Activated naive CD8-positive, alpha-beta T cell treated with anti-CD3 and anti-CD28 coated beads, Interleukin-2, amount 50 U/mL, for 16 hours (primary cell): ENCODE measurements around the gene POFUT2.

Source experiments
- DNase-seq: peaks from one replicate; pipeline ENCODE4 v3.0.0-alpha.2; 2020; ENCODE audit warnings: low read depth, low spot score

Gene POFUT2

GRCh38 chr21:45263534-45263933 lies 24.2 kb downstream of the POFUT2 start:
- no peak for DNase-seq

- no peak for DNase-seq
These were observed 25.1 kb downstream of the POFUT2 start for GRCh38 chr21:45262616-45263015.

GRCh38 chr21:45262041-45262581 lies 25.6 kb downstream of the POFUT2 start:
- DNase-seq, result no peak

DNA sequence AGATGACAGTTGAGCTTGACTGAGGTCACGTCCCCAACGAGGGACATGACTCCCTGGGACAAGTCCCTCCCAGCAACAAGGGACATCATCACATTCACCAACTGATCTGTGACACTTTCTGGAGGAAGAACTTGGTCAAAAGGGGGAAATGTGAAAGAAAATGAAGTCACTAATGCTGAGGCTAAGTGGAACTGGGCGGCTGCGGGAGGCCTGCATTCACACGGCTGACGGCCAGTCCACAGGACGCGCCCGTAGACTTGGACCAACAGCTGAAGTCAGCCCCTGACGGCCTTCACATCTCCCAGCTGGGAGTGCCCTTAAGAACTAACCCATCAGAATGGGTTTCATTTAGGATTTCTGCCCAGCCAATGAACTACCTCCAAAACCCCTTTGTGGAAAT lies 26.6 kb downstream of the POFUT2 start:
- DNase-seq, result no peak

GRCh38 chr21:45260191-45260825 lies 27.4 kb downstream of the POFUT2 start:
- DNase-seq, result no peak

GRCh38 chr21:45259206-45259840 lies 28.4 kb downstream of the POFUT2 start:
- no peak for DNase-seq

DNA sequence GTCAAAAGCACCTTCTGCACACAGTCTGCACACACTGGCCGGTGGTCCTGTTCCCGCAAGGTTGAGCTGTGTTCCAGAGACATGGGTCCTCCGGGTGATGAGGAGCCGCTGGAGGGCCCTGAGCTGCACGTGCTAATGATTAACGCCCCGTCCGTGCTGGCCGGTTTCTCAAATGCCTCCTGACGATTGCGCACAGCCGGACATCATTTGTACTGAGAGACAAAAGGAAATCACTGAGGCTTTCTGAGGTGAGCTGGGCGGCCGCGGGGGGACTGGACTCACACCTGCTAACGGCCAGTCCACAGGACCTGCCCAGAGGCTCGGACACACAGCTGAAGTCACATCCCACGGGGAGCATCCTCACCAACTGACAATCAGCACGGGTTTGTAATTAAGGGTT lies 29.2 kb downstream of the POFUT2 start:
- no peak for DNase-seq

DNA sequence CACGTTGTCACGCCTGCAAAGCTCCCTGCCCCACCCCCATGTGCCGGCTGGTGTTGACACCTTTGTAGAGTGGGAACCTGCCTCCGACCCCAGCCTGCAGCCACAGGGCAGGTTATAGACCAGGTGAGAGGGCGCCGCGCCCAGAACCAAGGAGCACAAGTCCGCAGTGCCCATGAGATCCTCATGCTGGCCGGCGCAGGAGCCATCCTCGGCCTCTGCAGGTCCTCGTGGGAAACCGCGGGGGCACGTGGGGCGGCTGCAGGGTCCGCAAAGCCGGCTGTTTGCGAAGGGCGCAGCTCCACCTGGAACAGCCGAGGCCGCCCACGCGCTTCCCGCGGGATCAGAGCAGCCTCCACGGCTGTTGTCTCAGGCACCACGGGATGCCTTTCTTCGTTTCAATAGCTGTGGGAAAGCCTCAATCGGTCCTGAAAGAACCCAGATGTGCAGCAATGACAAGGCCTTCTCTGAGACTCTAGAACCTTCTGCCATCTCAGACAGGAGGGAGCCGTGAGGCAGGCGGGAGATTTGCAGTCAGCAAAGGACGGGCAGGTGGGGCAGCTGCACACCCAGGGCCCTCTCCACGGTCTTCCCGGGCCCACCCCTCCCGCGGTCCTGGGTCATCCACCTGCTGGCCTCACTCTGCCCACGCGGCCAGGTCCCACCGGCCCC lies 29.9 kb downstream of the POFUT2 start:
- DNase-seq, result no peak

DNA sequence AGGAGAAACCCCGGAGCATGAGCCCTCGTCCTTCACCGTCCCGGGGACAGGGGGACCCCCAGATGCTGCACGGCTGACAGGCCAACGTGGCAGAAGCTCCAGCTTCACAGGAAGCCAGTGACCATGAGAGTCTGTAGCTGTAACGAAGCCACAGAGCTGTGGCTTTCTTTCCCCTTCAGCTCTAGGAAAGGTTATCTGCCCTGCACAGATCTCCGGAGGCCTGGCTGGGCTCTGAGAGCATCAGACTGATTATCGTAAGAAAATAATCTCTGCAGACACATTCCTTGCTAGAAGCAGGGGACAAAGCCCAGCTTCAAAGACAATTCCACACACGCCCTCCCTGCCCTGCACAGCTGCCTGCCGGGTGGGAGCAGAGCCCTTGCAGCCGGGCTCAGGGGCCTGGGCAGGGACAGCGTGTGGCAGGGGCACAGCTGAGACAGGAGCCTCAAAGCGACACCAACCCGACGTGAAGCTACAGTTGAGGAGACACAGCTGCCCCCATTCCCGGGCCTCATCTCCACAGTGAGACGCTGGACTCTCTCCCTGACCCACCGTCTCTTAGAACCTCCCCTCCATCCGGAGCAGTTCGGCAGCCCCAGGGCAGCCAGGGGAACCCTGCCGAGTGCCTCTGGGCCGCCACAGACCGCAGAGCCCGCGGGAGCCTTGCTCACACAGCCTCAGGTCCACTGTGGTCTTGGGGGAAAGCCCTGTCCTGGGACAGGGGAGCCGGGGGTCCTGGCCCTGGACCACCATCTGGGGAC lies 30.6 kb downstream of the POFUT2 start:
- DNase-seq, result no peak

DNA sequence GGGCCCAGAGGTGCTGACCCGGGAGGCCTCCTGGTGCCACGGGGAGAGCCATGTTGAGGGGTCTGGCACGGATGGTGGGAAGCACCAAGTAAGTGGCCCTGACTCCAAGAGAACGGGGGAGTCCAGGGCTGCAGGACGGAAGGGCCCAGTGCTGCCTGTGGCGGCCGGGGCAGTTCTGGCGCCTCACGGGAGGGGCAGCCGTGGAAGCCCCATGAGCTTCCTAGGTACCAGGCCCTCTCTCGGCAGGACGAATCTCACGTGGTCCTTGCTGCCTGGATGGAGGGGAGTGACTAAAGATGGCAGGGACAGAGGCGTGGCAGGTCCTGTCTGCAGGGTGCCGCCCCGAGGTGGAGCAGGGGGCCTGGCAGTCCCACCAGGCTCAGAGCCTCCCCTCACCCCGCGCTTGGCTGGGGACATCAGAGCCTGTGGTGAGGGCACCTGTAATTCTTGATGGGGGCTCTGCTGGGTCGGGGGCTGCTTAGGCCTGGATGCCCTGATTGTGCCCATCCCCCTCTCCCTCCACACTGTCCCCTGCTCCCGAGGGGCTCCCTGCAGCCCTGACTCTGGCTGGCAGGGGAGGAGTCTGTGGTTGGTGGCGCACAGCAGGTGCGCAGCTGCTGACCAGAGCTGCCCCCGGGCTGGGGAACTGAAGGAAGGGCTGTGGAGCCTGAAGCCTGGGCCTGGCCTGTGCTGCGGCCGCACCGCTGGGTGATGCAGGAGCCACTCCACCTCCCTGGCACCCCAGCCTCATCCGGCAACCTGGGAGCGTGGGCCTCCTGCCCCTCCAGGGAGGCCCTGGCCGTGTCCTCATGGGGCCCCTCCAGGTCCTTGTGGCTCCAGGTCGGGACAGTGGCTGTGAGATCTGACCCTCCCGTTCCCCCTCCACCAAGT lies 31.4 kb downstream of the POFUT2 start:
- DNase-seq, result no peak

- no peak for DNase-seq
These were observed 32.2 kb downstream of the POFUT2 start for GRCh38 chr21:45255381-45256020.

DNA sequence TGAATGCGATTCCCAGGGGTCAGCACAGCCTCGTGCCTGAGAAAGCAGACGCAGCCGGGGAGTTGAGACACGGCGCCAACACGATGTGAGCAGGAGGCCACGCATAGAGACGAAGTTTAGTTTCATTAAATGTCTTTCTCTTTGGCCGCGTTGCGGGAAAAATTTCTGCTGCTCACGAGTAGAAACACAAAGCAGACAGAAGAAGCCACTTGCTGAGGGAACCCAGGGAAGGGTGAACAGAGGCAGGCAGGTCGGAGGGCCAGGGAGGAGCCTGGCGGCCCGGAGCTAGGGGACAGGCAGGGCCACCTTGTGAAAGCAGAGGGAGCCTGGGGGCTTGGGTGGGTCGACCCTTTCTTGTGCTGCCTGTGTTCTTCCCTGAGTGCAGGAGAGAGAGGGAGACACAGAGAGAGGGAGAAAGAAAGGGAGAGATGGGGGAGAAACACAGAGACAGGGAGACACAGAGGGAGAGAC lies 33.2 kb downstream of the POFUT2 start:
- DNase-seq, result no peak

DNA sequence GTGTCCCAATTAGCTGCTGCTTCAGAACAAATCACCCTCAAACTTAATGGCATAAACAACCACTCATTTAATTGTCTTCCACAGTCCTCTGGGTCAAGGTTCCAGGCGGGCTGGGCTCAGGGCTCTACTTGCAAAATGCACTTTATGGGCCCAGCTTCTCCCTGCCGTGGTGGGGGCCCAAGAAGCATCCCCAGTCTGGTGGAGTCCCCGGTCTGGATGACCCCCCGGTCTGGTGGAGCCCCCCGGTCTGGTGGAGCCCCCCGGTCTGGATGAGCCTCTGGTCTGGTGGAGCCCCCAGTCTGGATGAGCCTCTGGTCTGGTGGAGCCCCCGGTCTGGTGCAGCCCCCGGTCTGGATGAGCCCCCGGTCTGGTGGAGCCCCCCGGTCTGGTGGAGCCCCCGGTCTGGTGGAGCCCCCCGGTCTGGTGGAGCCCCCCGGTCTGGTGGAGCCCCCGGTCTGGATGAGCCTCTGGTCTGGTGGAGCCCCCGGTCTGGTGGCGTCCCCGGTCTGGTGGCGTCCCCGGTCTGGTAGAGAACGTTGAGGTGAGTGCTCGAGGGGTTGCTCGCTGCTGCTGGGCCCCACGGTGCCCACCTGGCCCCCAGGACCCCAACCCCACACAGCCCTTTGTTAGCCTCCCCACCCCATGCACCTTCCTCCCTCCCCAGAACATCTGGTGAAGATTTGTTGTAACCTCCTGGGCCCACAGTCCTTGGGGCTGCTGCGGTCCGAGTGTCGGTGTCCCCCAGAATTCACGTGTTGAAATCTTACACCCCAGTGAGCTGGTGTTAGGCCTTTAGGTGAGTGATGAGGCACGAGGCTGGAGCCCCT lies 33.8 kb downstream of the POFUT2 start:
- DNase-seq, result no peak

DNA sequence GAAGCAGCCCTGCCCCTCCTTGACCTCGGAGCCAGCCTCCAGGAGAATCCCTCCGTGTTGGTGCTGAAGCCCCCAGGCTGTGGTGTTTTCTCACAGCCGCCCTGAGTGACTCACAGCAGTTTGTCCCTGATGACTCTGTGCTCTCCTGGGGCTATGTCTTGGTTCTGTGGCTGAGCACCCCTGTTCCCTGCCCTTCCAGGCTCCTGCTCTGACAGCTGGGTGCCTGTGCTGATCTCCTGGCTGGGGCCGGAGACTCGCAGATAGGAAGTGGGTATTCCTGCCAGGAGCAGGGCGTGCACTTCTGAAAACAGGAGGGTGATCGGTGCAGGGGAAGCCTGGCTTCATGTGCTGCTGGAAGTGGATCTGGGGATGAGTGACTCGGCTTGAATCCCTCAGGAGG lies 34.5 kb downstream of the POFUT2 start:
- DNase-seq, result no peak

DNA sequence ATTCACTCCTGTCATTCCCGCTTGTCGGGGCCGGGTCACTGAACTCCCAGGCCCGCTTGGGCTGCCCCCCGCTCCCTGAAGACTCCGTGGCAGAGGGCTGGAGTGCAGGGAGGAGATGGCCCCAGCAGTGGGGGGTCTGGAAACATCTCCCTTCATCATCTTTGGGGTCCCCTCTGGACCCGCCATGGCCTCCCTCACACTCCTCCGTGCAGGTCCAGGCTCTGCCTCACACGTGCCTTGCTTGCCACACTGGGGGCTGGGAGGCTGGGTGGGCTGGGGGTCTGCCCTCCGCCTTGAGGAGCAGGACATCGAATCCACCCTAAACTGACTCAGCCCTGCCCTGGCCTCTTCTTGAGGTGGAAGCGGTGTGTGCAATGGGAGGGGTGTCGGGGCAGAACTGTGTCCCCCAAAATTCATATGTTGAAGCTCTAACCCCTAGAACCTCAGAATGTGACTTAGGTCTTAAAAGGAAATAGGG lies 35.2 kb downstream of the POFUT2 start:
- no peak for DNase-seq

GRCh38 chr21:45251635-45252447 lies 35.9 kb downstream of the POFUT2 start:
- DNase-seq, result no peak

GRCh38 chr21:45250914-45251634 lies 36.6 kb downstream of the POFUT2 start:
- DNase-seq, result no peak

DNA sequence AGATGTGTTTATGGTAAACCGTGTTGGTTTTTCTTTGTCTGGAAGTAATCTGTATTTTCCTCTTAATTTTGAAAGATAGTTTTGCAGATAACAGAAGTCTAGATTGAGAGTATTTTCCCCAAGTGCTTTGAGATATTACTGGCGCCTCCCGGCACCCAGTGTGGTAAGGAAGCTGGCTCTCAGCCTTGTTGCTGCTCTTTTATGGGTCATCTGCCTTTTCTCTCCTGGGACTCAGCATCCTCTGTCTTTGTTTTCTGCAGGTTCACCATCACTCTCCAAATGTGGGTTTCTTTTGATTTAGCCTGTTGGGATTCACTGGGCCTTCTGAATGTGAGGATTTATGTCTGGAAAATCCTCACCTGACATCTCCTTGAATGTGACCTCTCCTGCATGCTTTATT lies 37.4 kb downstream of the POFUT2 start:
- no peak for DNase-seq
